Gastrocnemius medialis (tissue), 4 donors: ENCODE measurements around the gene NTRK1. TPM values are rescaled to one million over a fixed set of nuclear protein-coding genes. Genes with fewer than 3 reads are reported as not detected.

Source experiments
- ATAC-seq, 2 donors: fragments of 150-250 bp; one replicate each; pipeline ENCODE4 v1.9.1; 2016
- DNase-seq, 2 donors: peaks; one replicate each; pipeline ENCODE4 v3.0.0-alpha.2; 2019
- H3K27ac ChIP-seq, 4 donors: fragments of 200-600 bp; sonication (generic); 1 replicate in 1 of 4; 2 replicates in 3 of 4; pipeline ENCODE4 v1.5.1; 2016 to 2018; ENCODE audit warnings: mild to moderate bottlenecking in 2 of 4, moderate library complexity in 1 of 4
- H3K27me3 ChIP-seq, 3 donors: fragments of 200-600 bp; sonication (generic) in 2 of 3; 1 replicate in 1 of 3; 2 replicates in 2 of 3; pipeline versions ENCODE4 v1.5.1 to v1.6.0; 2016 to 2019; ENCODE audit warnings: mild to moderate bottlenecking in 1 of 3, moderate library complexity in 1 of 3
- H3K36me3 ChIP-seq, 2 donors: fragments of 200-600 bp; sonication (generic) in 1 of 2; one replicate each; pipeline ENCODE4 v1.5.1; 2017 to 2018
- H3K4me1 ChIP-seq, 2 donors: fragments of 200-600 bp; sonication (generic) in 1 of 2; one replicate each; pipeline ENCODE4 v1.5.1; 2016 to 2017; ENCODE audit warnings: mild to moderate bottlenecking in 2 of 2
- H3K4me3 ChIP-seq, 4 donors: fragments of 200-600 bp; sonication (generic) in 3 of 4; 1 replicate in 1 of 4; 2 replicates in 3 of 4; pipeline ENCODE4 v1.5.1; 2016 to 2019; ENCODE audit warnings: mild to moderate bottlenecking in 2 of 4
- H3K9me3 ChIP-seq, 3 donors: fragments of 200-600 bp; sonication (generic) in 2 of 3; 1 replicate in 1 of 3; 2 replicates in 2 of 3; pipeline ENCODE4 v1.5.1; 2016 to 2019
- POLR2A ChIP-seq, 2 donors: fragments of 450-650 bp; IDR thresholded peaks; one replicate each; pipeline ENCODE4 v1.6.1; 2017; ENCODE audit warnings: antibody characterized with exemption in 2 of 2, mild to moderate bottlenecking in 2 of 2, moderate library complexity in 2 of 2
- in situ Hi-C, 4 donors: fragments of 200-750 bp; cut with MboI; loops; one replicate each; pipeline versions ENCODE4 v1.15.0 to v1.8.0; 2017; ENCODE audit warnings: low sequenced_read_pairs in 4 of 4
- intact Hi-C: fragments of 100-400 bp; cut with DNase I; formaldehyde crosslinking; loops from one replicate; pipeline ENCODE4 v1.15.1; 2023; ENCODE audit warnings: low total_unique reads
- total RNA-seq, 4 donors: library from RNA; depleted of rRNA; stranded (reverse); fragments of >200 nt; gene quantifications; one replicate each; pipeline versions ENCODE4 v1.1.0 to v1.2.3, GENCODE V29; 2016
- TF ChIP-seq, protein P1 (sequence below), 5 experiments: fragments of 450-650 bp in 3 of 5; fragments of 200-600 bp in 2 of 5; sonication (generic) in 2 of 5; IDR thresholded peaks in 4 of 5; conservative IDR thresholded peaks in 1 of 5; 1 replicate in 4 of 5; 2 replicates in 1 of 5; pipeline ENCODE4 v1.5.1; 2016 to 2019; ENCODE audit warnings: antibody characterized with exemption in 5 of 5, mild to moderate bottlenecking in 3 of 5, moderate library complexity in 3 of 5

NTRK1 gene
- total RNA-seq, 4 donors from 2014 or later = 0.13 to 0.22 TPM; not detected in 2

DNA sequence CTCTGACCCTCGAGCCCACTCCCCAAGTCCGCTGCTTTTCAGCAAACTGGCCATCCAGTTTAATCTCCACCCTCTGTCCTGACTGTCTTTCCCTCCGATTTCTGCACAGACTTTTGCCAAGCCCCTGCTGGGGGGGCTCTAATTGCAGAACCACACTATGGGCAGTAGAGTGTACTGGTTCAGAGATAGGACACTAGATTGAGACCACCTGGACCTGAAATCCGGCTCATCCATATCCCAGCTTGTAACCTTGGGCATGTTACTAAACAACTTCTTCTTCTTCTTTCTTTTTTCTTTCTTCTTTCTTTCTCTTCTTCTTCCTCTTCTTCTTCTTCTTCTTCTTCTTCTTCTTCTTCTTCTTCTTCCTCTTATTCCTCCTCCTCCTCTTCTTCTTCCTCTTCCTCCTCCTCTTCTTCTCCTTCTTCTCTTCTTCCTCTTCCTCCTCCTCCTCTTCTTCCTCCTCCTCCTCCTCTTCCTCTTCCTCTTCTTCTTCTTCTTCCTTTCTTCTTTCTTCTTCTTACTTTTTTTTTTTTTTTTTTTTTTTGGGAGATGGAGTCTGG, 67.5 kb downstream of the NTRK1 start:
- TF ChIP-seq, protein P1, sequence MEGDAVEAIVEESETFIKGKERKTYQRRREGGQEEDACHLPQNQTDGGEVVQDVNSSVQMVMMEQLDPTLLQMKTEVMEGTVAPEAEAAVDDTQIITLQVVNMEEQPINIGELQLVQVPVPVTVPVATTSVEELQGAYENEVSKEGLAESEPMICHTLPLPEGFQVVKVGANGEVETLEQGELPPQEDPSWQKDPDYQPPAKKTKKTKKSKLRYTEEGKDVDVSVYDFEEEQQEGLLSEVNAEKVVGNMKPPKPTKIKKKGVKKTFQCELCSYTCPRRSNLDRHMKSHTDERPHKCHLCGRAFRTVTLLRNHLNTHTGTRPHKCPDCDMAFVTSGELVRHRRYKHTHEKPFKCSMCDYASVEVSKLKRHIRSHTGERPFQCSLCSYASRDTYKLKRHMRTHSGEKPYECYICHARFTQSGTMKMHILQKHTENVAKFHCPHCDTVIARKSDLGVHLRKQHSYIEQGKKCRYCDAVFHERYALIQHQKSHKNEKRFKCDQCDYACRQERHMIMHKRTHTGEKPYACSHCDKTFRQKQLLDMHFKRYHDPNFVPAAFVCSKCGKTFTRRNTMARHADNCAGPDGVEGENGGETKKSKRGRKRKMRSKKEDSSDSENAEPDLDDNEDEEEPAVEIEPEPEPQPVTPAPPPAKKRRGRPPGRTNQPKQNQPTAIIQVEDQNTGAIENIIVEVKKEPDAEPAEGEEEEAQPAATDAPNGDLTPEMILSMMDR (IDR thresholded peaks at IDR 0.05 in 4 of 5, conservative IDR thresholded peaks at IDR 0.05 in 1 of 5) = peak in 2 of 5 experiments; percentile 3 to 15
- no peak for TF ChIP-seq POLR2A (IDR thresholded peaks at IDR 0.05)
- intact Hi-C loops (no loop called here), in situ Hi-C loops (no loop called here)
- Histone ChIP-seq H3K9me3 (no peaks in the 10 kb centered on the region), H3K4me3 (no peak overlapping the region), H3K27me3 (peaks cover 54 to 59% (median 56%) of the 10 kb centered on the region in 3 donors), H3K27ac (no peak overlapping the region), H3K36me3 (no peaks in the 10 kb centered on the region), H3K4me1 (peaks cover 3 to 13% of the 10 kb centered on the region in 2 donors)
- DNase-seq (no peak), ATAC-seq (no peak)

DNA sequence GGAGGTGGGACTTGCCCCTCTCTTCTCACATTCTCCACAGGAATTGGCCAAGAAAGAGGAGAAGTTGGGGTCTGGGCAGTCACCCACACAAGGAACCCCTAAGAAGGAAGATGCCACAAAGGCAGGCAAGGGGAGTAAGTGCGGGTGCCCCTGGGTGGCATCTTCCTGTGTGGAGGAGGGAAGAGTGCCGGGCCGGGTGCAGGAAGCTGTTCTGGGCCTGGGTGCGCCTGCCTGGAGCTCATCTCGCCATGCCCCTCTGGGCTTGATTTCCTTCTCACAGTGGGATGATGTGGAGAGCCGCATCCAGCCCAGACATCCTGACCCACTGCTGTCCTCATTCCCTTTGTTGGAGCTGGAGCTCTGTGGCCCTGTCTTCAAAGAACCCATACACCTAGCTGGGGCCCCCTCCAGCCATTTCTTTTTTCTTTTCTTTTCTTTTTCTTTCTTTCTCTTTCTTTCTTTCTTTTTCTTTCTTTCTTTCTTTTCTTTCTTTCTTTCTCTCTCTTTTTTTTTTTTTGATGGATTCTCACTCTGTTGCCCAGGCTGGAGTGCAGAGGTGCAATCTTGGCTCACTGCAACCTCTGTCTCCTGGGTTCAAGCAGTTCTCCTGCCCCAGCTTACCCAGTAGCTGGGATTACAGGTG, 69.1 kb downstream of the NTRK1 start:
- DNase-seq (no peak), ATAC-seq (no peak)
- H3K9me3 ChIP-seq = no peaks in the 10 kb centered on the region
- no peak overlapping the region for H3K4me3 ChIP-seq
- peaks cover 39 to 43% (median 40%) of the 10 kb centered on the region in 3 donors for H3K27me3 ChIP-seq
- H3K4me1 ChIP-seq = peaks cover 3 to 6% of the 10 kb centered on the region in 2 donors
- no peak overlapping the region for H3K27ac ChIP-seq
- no peak for TF ChIP-seq POLR2A (IDR thresholded peaks at IDR 0.05)
- TF ChIP-seq, protein P1 (IDR thresholded peaks at IDR 0.05 in 4 of 5, conservative IDR thresholded peaks at IDR 0.05 in 1 of 5) = no peak
- no peaks in the 10 kb centered on the region for H3K36me3 ChIP-seq
- intact Hi-C loops = no loop called here
- in situ Hi-C loops = no loop called here

DNA sequence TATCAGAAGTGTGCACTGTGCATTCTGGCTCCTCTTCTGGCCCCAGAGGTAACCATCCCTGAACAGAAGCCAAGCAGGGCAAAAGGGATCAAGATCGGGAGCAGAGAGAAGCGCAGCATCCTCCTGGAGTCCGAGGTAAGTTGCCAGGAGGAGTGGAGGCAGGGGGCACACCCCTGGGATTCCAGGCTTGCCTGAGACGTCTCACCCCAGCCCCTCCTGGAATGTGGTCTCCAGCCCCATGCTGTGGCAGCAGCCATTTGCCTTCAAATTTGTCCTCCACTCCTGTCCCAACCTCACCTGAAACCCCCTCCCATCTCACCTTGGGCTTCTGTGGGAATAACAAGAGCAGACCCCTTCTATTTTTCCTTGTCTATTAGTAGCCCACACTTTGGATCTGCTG, 69.8 kb downstream of the NTRK1 start:
- intact Hi-C loops (no loop called here), in situ Hi-C loops (no loop called here)
- H3K4me3 ChIP-seq = no peak overlapping the region
- H3K27me3 ChIP-seq = peaks cover 32 to 36% (median 34%) of the 10 kb centered on the region in 3 donors
- no peak overlapping the region for H3K27ac ChIP-seq
- peaks cover 0 to 4% of the 10 kb centered on the region in 2 donors for H3K36me3 ChIP-seq
- H3K4me1 ChIP-seq = peaks cover 3 to 6% of the 10 kb centered on the region in 2 donors
- ATAC-seq (no peak), DNase-seq (no peak)
- H3K9me3 ChIP-seq = no peaks in the 10 kb centered on the region
- no peak for TF ChIP-seq POLR2A (IDR thresholded peaks at IDR 0.05)

Other genes starting within 250 kb of the NTRK1 start
- 1 to 10 TPM in 3 of 4 donors, under 1 TPM in 1; 0.53 to 6.0 (median 3.0) TPM for gene HAPLN2, start 241.4 kb upstream of the NTRK1 start, total RNA-seq
- gene BCAN, start 218.7 kb upstream of the NTRK1 start, total RNA-seq = under 1 TPM in 2 of 4 donors, not detected in 2; 0.26 to 0.29 TPM
- gene NES, start 183.5 kb upstream of the NTRK1 start, total RNA-seq = 10 to 100 TPM; 13.7 to 60.9 (median 26.4) TPM
- 1 to 10 TPM in 1 of 4 donors, under 1 TPM in 1, not detected in 2; 0.98 to 1.3 TPM for gene CRABP2, start 155.3 kb upstream of the NTRK1 start, total RNA-seq
- gene METTL25B, start 132.4 kb upstream of the NTRK1 start, total RNA-seq = 10 to 100 TPM; 12.9 to 28.0 (median 17.6) TPM
- 10 to 100 TPM in 3 of 4 donors, 1 to 10 TPM in 1; 9.5 to 16.4 (median 15.1) TPM for gene ISG20L2, start 132.1 kb upstream of the NTRK1 start, total RNA-seq
- gene MRPL24, start 119.8 kb upstream of the NTRK1 start, total RNA-seq = 100 to 1,000 TPM in 3 of 4 donors, 10 to 100 TPM in 1; 54.9 to 121 (median 102) TPM
- gene HDGF, start 109.2 kb upstream of the NTRK1 start, total RNA-seq = 100 to 1,000 TPM; 154 to 281 (median 240) TPM
- 10 to 100 TPM; 42.8 to 62.3 (median 46.5) TPM for gene PRCC, start 93.3 kb upstream of the NTRK1 start, total RNA-seq
- 1 to 10 TPM in 1 of 4 donors, under 1 TPM in 1, not detected in 2; 0.82 to 1.1 TPM for gene SH2D2A, start 44.0 kb upstream of the NTRK1 start, total RNA-seq
- gene INSRR, start 1.7 kb upstream of the NTRK1 start, total RNA-seq = not detected
- 10 to 100 TPM in 1 of 4 donors, 1 to 10 TPM in 3; 4.3 to 11.2 (median 6.0) TPM for gene PEAR1, start 32.9 kb downstream of the NTRK1 start, total RNA-seq
- not detected for gene LRRC71, start 59.8 kb downstream of the NTRK1 start, total RNA-seq
- 10 to 100 TPM; 19.5 to 33.4 (median 27.7) TPM for gene ARHGEF11, start 184.9 kb downstream of the NTRK1 start, total RNA-seq
- gene ETV3L, start 238.9 kb downstream of the NTRK1 start, total RNA-seq = not detected